Right renal cortex interstitium (tissue), 3 donors: Measurements from ENCODE around the gene LBX2. TPM values are rescaled to one million over a fixed set of nuclear protein-coding genes. Genes with fewer than 3 reads are reported as not detected.

Experiments
- DNase-seq, 3 donors: peaks; one replicate each; pipeline ENCODE4 v3.0.0-alpha.2; 2013; ENCODE audit warnings: low read depth in 3 of 3, low spot score in 2 of 3
- polyA plus RNA-seq, 3 donors: library from polyadenylated mRNA; unstranded; fragments of 120-200 nt; gene quantifications; one replicate each; pipeline ENCODE4 v1.2.1, GENCODE V29; 2013; ENCODE audit not compliant: insufficient read length in 3 of 3

LBX2 gene
- polyA plus RNA-seq, 3 donors, result 1.4 to 3.5 (median 1.7) TPM

GRCh38 chr2:74505448-74506246 is 6.2 kb upstream of the LBX2 start:
- DNase-seq, result no peak

GRCh38 chr2:74504591-74504990 is 5.2 kb upstream of the LBX2 start:
- DNase-seq, result no peak

DNA sequence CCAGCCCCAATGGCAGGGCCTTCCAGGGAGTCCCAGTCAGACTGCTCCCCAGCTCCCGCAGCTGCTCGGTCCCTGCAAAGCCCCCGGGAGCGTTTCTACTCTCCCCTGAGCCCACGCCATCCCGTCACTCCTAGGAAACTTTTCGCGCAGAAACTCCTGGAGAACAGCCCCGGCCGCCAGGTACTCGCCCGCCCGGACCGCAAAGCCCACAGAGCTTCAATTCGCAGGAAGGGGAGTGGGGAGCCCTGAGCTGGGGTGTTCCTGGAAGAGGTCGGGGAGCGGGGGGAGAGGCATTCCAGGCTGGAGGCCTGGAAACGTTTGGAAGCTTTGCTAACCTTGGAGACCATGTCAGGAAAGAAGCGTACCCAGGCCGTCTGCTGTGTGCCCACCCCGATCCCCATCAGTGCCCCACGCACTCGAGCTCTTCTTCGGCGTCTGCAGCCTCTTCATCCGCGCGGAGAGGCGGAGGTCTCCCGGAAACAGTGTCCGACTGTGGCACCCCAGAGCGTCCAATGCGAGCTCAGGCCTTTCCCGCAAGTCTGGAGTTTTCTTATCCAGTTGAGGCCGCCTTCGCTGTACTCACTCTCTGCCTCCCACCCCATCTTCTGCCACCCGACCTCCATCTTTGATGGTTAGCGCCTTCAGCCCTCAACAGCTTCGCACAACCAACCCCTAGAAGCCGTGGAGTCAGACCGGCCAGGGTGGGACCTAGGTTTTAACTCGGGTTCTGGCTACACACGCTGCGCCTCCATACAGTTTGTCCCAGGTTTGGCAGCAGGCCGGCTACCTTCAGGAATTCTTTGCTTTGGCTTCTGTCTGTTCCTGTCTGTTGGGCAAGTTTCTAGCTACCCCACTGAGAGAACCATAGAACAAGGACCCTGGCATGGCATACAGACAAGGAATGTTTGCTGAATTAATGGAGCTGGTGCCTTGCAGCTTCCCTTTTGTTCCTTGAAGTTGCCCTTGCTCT is 4.4 kb upstream of the LBX2 start:
- no peak for DNase-seq

DNA sequence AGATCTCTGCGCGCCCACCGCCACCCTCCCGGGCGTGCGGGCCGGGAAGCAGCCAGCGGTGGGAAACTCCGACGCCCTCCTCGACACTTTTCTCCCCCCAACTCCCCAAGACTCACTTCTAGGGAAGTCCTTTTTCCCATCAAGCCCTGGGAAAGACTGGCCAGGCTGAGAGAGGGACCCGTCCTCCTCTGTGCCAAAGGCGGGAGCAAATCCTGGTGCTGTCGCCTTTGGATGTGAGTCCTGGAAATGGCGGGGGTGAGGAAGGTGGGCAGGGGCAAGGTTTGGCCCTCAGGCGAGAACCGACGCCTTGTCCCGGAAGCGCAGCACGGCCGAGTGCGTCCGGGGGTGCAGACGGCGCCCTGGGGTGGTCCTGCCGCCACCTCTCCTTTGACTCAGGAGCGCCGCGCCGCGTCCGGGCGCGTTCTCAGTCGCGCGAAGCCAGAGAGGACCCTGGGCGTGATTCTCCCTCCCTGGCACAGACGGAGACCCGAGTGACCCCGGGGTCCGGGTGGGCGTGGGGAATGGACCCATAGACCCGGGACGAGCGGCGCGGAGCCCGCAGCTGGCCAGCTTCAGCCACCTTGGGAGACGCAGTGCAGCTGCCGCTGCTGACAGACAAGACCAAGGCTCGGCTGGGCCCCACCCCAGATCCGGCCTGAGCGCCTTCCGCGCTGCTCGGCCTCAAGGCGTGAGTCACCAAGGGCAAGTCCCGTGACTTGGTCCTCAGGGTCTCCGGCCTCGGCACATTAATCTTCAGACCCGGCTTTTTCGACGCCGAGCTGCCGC is 3.5 kb upstream of the LBX2 start:
- DNase-seq, result no peak

- DNase-seq, result no peak
These were observed 2.8 kb upstream of the LBX2 start for GRCh38 chr2:74502147-74502719.

DNA sequence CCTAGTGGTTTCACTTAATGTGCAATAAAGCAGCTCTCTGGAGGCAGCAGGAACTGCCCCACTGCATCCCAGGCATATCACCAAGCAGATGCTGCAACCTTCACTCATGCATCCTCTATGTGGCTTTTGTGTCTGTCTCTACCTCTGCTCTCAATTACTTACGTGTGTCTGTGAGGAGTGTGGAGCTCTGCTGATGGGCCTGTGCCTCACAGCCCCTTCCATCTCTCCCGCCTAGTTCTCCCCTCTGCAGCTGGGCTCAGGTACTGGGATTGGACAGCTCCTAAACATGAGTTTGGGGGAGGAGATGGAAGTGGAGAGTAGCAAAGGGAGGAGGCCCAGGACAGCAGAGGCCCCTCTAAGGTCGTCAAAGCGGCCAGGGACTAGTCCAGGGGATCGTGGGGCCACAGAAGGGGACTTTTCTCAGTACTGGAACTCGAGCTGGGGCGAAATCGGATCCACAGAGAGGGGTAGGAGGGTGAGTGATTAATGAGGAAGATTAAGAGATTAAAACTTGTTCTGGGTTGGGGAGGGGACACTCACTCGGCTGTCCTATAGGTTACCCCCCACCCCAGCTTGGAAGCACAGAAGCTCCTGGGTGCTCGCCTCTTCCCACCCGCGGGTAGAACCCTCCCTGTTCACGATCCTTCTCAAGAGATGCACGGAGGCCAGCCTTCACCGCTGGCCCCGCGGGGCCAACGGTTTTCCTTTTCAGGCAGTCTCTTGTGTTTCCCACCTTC is 2.1 kb upstream of the LBX2 start:
- DNase-seq, result no peak

- DNase-seq, result no peak
These were observed 1.2 kb upstream of the LBX2 start for GRCh38 chr2:74500578-74500946.

DNA sequence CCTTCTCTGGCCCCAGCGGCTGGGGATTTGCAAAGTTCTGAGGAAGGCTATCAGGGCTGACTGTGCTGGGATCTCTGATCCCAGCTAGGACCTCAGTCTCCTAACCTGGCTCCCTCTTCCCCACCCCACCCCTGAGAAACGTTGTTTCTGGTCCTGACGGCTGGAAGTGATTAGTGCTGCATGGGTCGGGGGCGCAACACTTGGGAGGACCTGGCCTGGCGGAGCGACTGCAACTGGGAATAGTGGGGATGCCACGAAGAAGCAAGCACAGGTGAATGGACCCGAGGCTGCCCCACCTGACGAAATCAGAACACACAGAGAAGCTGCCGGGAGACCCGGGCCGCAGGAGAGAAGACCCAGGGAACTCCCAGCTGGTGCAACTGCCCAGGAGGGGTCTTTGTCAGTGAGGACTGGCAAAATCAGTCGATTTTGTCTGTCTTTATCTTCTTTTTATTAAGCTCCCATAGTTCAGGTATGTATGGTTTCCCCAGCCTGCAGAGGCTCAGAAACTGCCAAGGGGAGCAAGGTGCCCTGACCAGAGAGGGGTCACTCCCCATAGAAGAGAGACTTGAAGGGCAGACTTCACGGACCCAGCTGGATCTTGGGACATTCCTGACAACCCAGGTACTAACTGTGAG is 656 bp upstream of the LBX2 start:
- DNase-seq, result no peak

GRCh38 chr2:74498500-74499266 is 720 bp downstream of the LBX2 start:
- no peak for DNase-seq

GRCh38 chr2:74497777-74498499 is 1.5 kb downstream of the LBX2 start:
- DNase-seq, result no peak

DNA sequence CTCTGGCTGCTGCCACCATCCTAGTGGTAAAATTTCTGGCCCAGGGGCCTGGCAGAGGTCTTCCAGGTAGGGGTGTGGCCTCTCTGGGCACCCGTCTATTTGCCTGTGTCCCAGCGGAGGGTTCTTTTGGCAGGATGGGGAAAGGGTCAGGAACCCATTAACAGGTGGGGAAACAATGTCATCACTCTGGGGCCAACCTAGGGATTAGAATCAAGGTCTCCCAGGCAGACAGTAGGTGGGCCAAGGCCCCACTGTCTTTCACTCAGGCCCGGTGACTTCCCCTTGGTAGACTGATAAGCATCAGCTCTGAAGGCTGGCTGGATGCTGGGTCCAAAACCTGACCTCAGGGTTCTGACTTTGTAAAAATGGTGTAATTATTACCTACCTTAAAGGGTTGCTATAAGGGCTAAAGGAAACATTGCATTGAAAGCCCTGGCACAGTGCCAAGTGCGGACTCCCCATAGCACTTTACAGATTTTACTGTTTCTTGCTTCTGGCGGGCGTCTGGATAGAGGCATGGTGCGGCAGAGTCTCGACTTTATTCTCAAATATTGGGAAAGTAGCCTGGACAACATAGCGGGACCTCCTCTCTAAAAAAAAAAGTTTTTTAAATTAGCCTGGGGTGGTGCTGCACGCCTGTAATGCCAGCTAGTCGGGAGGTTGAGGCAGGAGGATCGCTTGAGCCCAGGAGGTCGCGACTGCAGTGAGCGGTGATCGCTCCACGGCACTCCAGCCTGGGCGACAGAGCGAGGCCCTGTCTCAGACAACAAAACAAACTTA is 2.2 kb downstream of the LBX2 start:
- DNase-seq, result no peak

- DNase-seq, result no peak
These were observed 4.0 kb downstream of the LBX2 start for GRCh38 chr2:74495440-74495839.

GRCh38 chr2:74493546-74493945 is 5.9 kb downstream of the LBX2 start:
- DNase-seq, result no peak

DNA sequence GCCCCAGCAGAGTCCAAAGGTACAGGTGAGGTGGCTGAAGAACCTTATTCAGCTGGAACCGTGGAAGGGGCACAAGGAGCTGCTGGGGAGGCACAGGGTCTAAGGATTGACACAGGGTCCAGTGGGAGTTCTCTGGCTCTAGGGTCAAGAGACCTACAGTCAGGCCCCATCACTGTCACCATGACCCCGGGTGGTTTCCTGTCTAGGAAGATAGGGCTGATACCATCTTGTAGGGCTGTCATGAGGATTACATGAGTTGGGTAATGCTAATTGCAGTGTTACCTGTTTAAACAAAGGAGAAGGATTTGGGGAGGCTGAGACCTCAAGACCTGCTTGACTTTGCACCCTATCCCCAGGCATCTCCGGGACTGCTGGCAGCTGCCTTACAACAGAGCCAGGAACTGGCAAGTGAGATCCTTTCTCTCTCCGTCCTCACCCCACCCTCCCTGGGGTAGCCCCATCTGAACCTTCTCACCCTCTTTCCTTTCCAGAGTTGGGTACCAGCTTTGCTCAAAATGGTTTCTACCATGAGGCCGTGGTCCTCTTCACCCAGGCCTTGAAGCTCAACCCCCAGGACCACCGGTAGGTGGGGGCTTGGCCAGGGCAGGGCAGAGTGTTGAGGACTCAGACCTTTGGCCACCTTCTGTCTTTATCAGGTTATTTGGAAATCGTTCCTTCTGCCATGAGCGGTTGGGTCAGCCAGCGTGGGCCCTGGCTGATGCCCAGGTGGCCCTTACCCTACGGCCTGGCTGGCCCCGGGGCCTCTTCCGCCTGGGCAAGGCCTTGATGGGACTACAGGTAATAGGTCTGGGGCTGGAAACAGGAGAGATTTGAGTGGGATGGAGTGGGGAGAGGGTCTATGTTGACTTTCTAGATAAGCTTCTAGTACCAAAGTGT is 7.5 kb downstream of the LBX2 start:
- DNase-seq, result no peak

GRCh38 chr2:74489906-74490305 is 9.5 kb downstream of the LBX2 start:
- DNase-seq, result no peak
